Measurements from ENCODE around the gene NR5A2.

Gene NR5A2

GRCh38 chr1:200131551-200132125 is 104.1 kb downstream of the NR5A2 start:
- Histone ChIP-seq H3K27me3 (ENCODE audit: control insufficient read depth in 1 of 2, insufficient read depth in 2 of 2, low read length in 2 of 2) (no peaks in the 10 kb centered on the region), H3K27ac (ENCODE audit: low read depth, low read length) (no peak overlapping the region)

GRCh38 chr1:200133123-200133522 is 105.6 kb downstream of the NR5A2 start:
- peaks cover 0 to 5% of the 10 kb centered on the region in 2 donors for H3K36me3 ChIP-seq (ENCODE audit: control insufficient read depth in 1 of 2, insufficient read depth in 2 of 2, low read length in 2 of 2)
- H3K27ac ChIP-seq (ENCODE audit: low read depth, low read length) = no peak overlapping the region
- no peak overlapping the region for H3K9ac ChIP-seq (ENCODE audit: low read depth in 1 of 2, low read length in 2 of 2)
- H3K9me3 ChIP-seq (ENCODE audit: control insufficient read depth in 1 of 2, low read length in 2 of 2) = no peaks in the 10 kb centered on the region
- no peaks in the 10 kb centered on the region for H3K27me3 ChIP-seq (ENCODE audit: control insufficient read depth in 1 of 2, insufficient read depth in 2 of 2, low read length in 2 of 2)
- H3K4me3 ChIP-seq (ENCODE audit: low read depth in 1 of 2, low read length in 2 of 2) = no peak overlapping the region
- peaks cover 5 to 12% of the 10 kb centered on the region in 2 donors for H3K4me1 ChIP-seq (ENCODE audit: control insufficient read depth in 1 of 2, insufficient read depth in 2 of 2, low read length in 2 of 2)

More at GRCh38 chr1:200131551-200132125, 104.1 kb downstream of the NR5A2 start:
- Histone ChIP-seq H3K4me1 (ENCODE audit: control insufficient read depth in 1 of 2, insufficient read depth in 2 of 2, low read length in 2 of 2) (peaks cover 5 to 12% of the 10 kb centered on the region in 2 donors), H3K4me3 (ENCODE audit: low read depth in 1 of 2, low read length in 2 of 2) (no peak overlapping the region), H3K9me3 (ENCODE audit: control insufficient read depth in 1 of 2, low read length in 2 of 2) (no peaks in the 10 kb centered on the region), H3K36me3 (ENCODE audit: control insufficient read depth in 1 of 2, insufficient read depth in 2 of 2, low read length in 2 of 2) (peaks cover 0 to 5% of the 10 kb centered on the region in 2 donors), H3K9ac (ENCODE audit: low read depth in 1 of 2, low read length in 2 of 2) (no peak overlapping the region)

- Histone ChIP-seq H3K9ac (ENCODE audit: low read depth in 1 of 2, low read length in 2 of 2) (no peak overlapping the region), H3K27ac (ENCODE audit: low read depth, low read length) (no peak overlapping the region), H3K4me1 (ENCODE audit: control insufficient read depth in 1 of 2, insufficient read depth in 2 of 2, low read length in 2 of 2) (peaks cover 5 to 12% of the 10 kb centered on the region in 2 donors), H3K9me3 (ENCODE audit: control insufficient read depth in 1 of 2, low read length in 2 of 2) (no peaks in the 10 kb centered on the region), H3K27me3 (ENCODE audit: control insufficient read depth in 1 of 2, insufficient read depth in 2 of 2, low read length in 2 of 2) (no peaks in the 10 kb centered on the region), H3K4me3 (ENCODE audit: low read depth in 1 of 2, low read length in 2 of 2) (no peak overlapping the region), H3K36me3 (ENCODE audit: control insufficient read depth in 1 of 2, insufficient read depth in 2 of 2, low read length in 2 of 2) (peaks cover 0 to 5% of the 10 kb centered on the region in 2 donors)
Observed at GRCh38 chr1:200134116-200134515, 106.6 kb downstream of the NR5A2 start.

- Histone ChIP-seq H3K4me3 (ENCODE audit: low read depth in 1 of 2, low read length in 2 of 2) (no peak overlapping the region), H3K9me3 (ENCODE audit: control insufficient read depth in 1 of 2, low read length in 2 of 2) (no peaks in the 10 kb centered on the region), H3K36me3 (ENCODE audit: control insufficient read depth in 1 of 2, insufficient read depth in 2 of 2, low read length in 2 of 2) (peaks cover 0 to 5% of the 10 kb centered on the region in 2 donors), H3K9ac (ENCODE audit: low read depth in 1 of 2, low read length in 2 of 2) (no peak overlapping the region), H3K27me3 (ENCODE audit: control insufficient read depth in 1 of 2, insufficient read depth in 2 of 2, low read length in 2 of 2) (no peaks in the 10 kb centered on the region), H3K4me1 (ENCODE audit: control insufficient read depth in 1 of 2, insufficient read depth in 2 of 2, low read length in 2 of 2) (peaks cover under 1 to 5% of the 10 kb centered on the region in 2 donors), H3K27ac (ENCODE audit: low read depth, low read length) (no peak overlapping the region)
Observed at GRCh38 chr1:200136384-200136783, 108.9 kb downstream of the NR5A2 start.

- Histone ChIP-seq H3K4me3 (ENCODE audit: low read depth in 1 of 2, low read length in 2 of 2) (no peak overlapping the region), H3K9me3 (ENCODE audit: control insufficient read depth in 1 of 2, low read length in 2 of 2) (no peaks in the 10 kb centered on the region), H3K27ac (ENCODE audit: low read depth, low read length) (no peak overlapping the region), H3K36me3 (ENCODE audit: control insufficient read depth in 1 of 2, insufficient read depth in 2 of 2, low read length in 2 of 2) (peaks cover 0 to 9% of the 10 kb centered on the region in 2 donors), H3K4me1 (ENCODE audit: control insufficient read depth in 1 of 2, insufficient read depth in 2 of 2, low read length in 2 of 2) (no peaks in the 10 kb centered on the region), H3K9ac (ENCODE audit: low read depth in 1 of 2, low read length in 2 of 2) (no peak overlapping the region), H3K27me3 (ENCODE audit: control insufficient read depth in 1 of 2, insufficient read depth in 2 of 2, low read length in 2 of 2) (no peaks in the 10 kb centered on the region)
Observed at GRCh38 chr1:200139661-200140250, 112.2 kb downstream of the NR5A2 start.

- Histone ChIP-seq H3K27me3 (ENCODE audit: control insufficient read depth in 1 of 2, insufficient read depth in 2 of 2, low read length in 2 of 2) (no peaks in the 10 kb centered on the region), H3K4me1 (ENCODE audit: control insufficient read depth in 1 of 2, insufficient read depth in 2 of 2, low read length in 2 of 2) (no peaks in the 10 kb centered on the region), H3K36me3 (ENCODE audit: control insufficient read depth in 1 of 2, insufficient read depth in 2 of 2, low read length in 2 of 2) (peaks cover 0 to 21% of the 10 kb centered on the region in 2 donors), H3K4me3 (ENCODE audit: low read depth in 1 of 2, low read length in 2 of 2) (no peak overlapping the region), H3K27ac (ENCODE audit: low read depth, low read length) (no peak overlapping the region), H3K9ac (ENCODE audit: low read depth in 1 of 2, low read length in 2 of 2) (no peak overlapping the region), H3K9me3 (ENCODE audit: control insufficient read depth in 1 of 2, low read length in 2 of 2) (no peaks in the 10 kb centered on the region)
Observed at GRCh38 chr1:200143347-200143746, 115.8 kb downstream of the NR5A2 start.

GRCh38 chr1:200146100-200146499 is 118.6 kb downstream of the NR5A2 start:
- peaks cover 5 to 30% of the 10 kb centered on the region in 2 donors for H3K36me3 ChIP-seq (ENCODE audit: control insufficient read depth in 1 of 2, insufficient read depth in 2 of 2, low read length in 2 of 2)
- H3K9ac ChIP-seq (ENCODE audit: low read depth in 1 of 2, low read length in 2 of 2) = no peak overlapping the region
- peaks cover 1 to 14% of the 10 kb centered on the region in 2 donors for H3K4me1 ChIP-seq (ENCODE audit: control insufficient read depth in 1 of 2, insufficient read depth in 2 of 2, low read length in 2 of 2)
- no peak overlapping the region for H3K27ac ChIP-seq (ENCODE audit: low read depth, low read length)
- H3K4me3 ChIP-seq (ENCODE audit: low read depth in 1 of 2, low read length in 2 of 2) = no peak overlapping the region
- no peaks in the 10 kb centered on the region for H3K9me3 ChIP-seq (ENCODE audit: control insufficient read depth in 1 of 2, low read length in 2 of 2)
- H3K27me3 ChIP-seq (ENCODE audit: control insufficient read depth in 1 of 2, insufficient read depth in 2 of 2, low read length in 2 of 2) = no peaks in the 10 kb centered on the region

GRCh38 chr1:200147094-200147493 is 119.6 kb downstream of the NR5A2 start:
- Histone ChIP-seq H3K9ac (ENCODE audit: low read depth in 1 of 2, low read length in 2 of 2) (no peak overlapping the region), H3K4me1 (ENCODE audit: control insufficient read depth in 1 of 2, insufficient read depth in 2 of 2, low read length in 2 of 2) (peaks cover 9 to 22% of the 10 kb centered on the region in 2 donors), H3K27me3 (ENCODE audit: control insufficient read depth in 1 of 2, insufficient read depth in 2 of 2, low read length in 2 of 2) (no peaks in the 10 kb centered on the region), H3K36me3 (ENCODE audit: control insufficient read depth in 1 of 2, insufficient read depth in 2 of 2, low read length in 2 of 2) (peaks cover 5 to 30% of the 10 kb centered on the region in 2 donors), H3K9me3 (ENCODE audit: control insufficient read depth in 1 of 2, low read length in 2 of 2) (no peaks in the 10 kb centered on the region), H3K4me3 (ENCODE audit: low read depth in 1 of 2, low read length in 2 of 2) (no peak overlapping the region), H3K27ac (ENCODE audit: low read depth, low read length) (no peak overlapping the region)

- Histone ChIP-seq H3K4me1 (ENCODE audit: control insufficient read depth in 1 of 2, insufficient read depth in 2 of 2, low read length in 2 of 2) (peaks cover 9 to 22% of the 10 kb centered on the region in 2 donors), H3K36me3 (ENCODE audit: control insufficient read depth in 1 of 2, insufficient read depth in 2 of 2, low read length in 2 of 2) (peaks cover 5 to 30% of the 10 kb centered on the region in 2 donors), H3K9ac (ENCODE audit: low read depth in 1 of 2, low read length in 2 of 2) (no peak overlapping the region), H3K27ac (ENCODE audit: low read depth, low read length) (no peak overlapping the region), H3K27me3 (ENCODE audit: control insufficient read depth in 1 of 2, insufficient read depth in 2 of 2, low read length in 2 of 2) (no peaks in the 10 kb centered on the region), H3K4me3 (ENCODE audit: low read depth in 1 of 2, low read length in 2 of 2) (no peak overlapping the region), H3K9me3 (ENCODE audit: control insufficient read depth in 1 of 2, low read length in 2 of 2) (no peaks in the 10 kb centered on the region)
Observed at GRCh38 chr1:200147742-200148141, 120.2 kb downstream of the NR5A2 start.

GRCh38 chr1:200150006-200150405 is 122.5 kb downstream of the NR5A2 start:
- peaks cover 5 to 21% of the 10 kb centered on the region in 2 donors for H3K36me3 ChIP-seq (ENCODE audit: control insufficient read depth in 1 of 2, insufficient read depth in 2 of 2, low read length in 2 of 2)
- H3K9ac ChIP-seq (ENCODE audit: low read depth in 1 of 2, low read length in 2 of 2) = no peak overlapping the region
- H3K4me3 ChIP-seq (ENCODE audit: low read depth in 1 of 2, low read length in 2 of 2) = no peak overlapping the region
- no peaks in the 10 kb centered on the region for H3K9me3 ChIP-seq (ENCODE audit: control insufficient read depth in 1 of 2, low read length in 2 of 2)
- peaks cover 18 to 32% of the 10 kb centered on the region in 2 donors for H3K4me1 ChIP-seq (ENCODE audit: control insufficient read depth in 1 of 2, insufficient read depth in 2 of 2, low read length in 2 of 2)
- H3K27me3 ChIP-seq (ENCODE audit: control insufficient read depth in 1 of 2, insufficient read depth in 2 of 2, low read length in 2 of 2) = no peaks in the 10 kb centered on the region
- H3K27ac ChIP-seq (ENCODE audit: low read depth, low read length) = no peak overlapping the region

Data from duodenal mucosa (tissue), 2 donors.